Gastrocnemius medialis (tissue), 4 donors: Measurements from ENCODE around the gene PHLPP2.

ENCODE experiments used
- CTCF ChIP-seq, 5 experiments: fragments of 450-650 bp in 3 of 5; fragments of 200-600 bp in 2 of 5; sonication (generic) in 2 of 5; IDR thresholded peaks in 4 of 5; conservative IDR thresholded peaks in 1 of 5; 1 replicate in 4 of 5; 2 replicates in 1 of 5; pipeline ENCODE4 v1.5.1; 2016 to 2019; ENCODE audit warnings: antibody characterized with exemption in 5 of 5, mild to moderate bottlenecking in 3 of 5, moderate library complexity in 3 of 5
- POLR2A ChIP-seq, 2 donors: fragments of 450-650 bp; IDR thresholded peaks; one replicate each; pipeline ENCODE4 v1.6.1; 2017; ENCODE audit warnings: antibody characterized with exemption in 2 of 2, mild to moderate bottlenecking in 2 of 2, moderate library complexity in 2 of 2

- TF ChIP-seq CTCF (IDR thresholded peaks at IDR 0.05 in 4 of 5, conservative IDR thresholded peaks at IDR 0.05 in 1 of 5), result no peak
- no peak for TF ChIP-seq POLR2A (IDR thresholded peaks at IDR 0.05)
These were observed 49.1 kb downstream of the PHLPP2 start for GRCh38 chr16:71675380-71675779.
